ENCODE results near the gene JAK1. TPM values are rescaled to one million over a fixed set of nuclear protein-coding genes. Genes with fewer than 3 reads are reported as not detected.
"Not testable (repeated sequence)": the region's sequence is repeated elsewhere in the genome, so short reads cannot be mapped to it uniquely, and the experiment has no call there.

Gene JAK1
- total RNA-seq, 2 experiments from 2014 or later = 213 to 236 TPM

DNA sequence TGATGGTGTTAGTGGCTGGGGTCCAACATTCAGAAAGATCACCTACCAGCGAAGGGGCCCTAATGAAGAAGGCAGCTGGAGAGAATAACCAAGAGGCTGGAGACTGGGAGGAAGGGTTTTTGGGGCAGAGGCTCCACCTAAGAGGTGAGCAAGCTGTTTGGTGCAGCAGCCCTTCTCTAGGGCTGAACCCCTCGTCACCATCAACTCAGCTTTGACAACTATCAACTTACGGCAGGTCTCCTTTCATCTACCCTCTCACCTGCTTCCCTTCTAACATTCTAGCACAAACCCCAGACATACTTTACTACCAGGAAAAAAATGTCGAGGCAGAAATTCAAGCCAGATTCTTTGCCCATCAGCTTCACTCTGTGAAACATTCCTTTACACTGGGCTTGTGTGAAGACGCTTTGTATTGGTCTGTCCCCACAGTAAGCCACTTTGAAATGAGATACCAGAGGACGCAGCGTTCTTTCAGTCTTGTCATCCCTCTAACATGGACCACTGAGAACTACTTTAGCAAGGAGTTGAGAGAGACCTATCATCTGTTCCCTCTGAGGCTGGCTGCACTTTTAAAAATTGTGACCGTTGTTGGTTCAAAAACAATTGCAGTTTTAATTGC is 136.8 kb downstream of the JAK1 start:
- ATAC-seq (ENCODE audit: low read depth) (no peak), DNase-seq (no peak)
- Mint-ChIP-seq H3K4me3 (no peak overlapping the region), H3K27ac (peak overlapping the region; percentile 58), H3K4me1 (peaks cover 28% of the 10 kb centered on the region), H3K9me3 (no peaks in the 10 kb centered on the region), H3K27me3 (no peaks in the 10 kb centered on the region), H3K36me3 (peaks cover 4% of the 10 kb centered on the region)
- POLR2A ChIA-PET = no interaction called here

DNA sequence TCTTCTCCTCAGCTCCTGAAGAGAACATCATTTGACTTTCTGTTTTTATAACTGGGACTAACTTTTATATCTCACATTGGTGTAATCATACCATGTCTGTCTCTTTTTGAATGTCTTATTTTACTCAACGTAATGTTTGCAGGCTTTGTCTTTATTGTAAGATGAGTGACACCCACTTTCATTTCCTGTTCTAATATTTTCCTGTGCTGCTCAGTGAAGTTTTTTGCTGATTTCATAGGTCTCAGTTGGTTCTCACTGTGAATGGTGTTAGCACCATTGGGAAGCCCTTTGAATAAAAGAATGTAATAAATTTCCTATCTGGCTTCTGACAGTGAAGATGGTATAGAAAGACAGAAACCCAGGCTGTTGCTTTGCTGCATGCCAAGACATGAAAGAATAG is 137.5 kb downstream of the JAK1 start:
- H3K27ac Mint-ChIP-seq = peak overlapping the region; percentile 58
- DNase-seq (no peak), ATAC-seq (ENCODE audit: low read depth) (peak; percentile 34)
- peaks cover 4% of the 10 kb centered on the region for H3K36me3 Mint-ChIP-seq
- H3K27me3 Mint-ChIP-seq = no peaks in the 10 kb centered on the region
- peak overlapping the region; percentile 36 for H3K4me3 Mint-ChIP-seq
- peaks cover 31% of the 10 kb centered on the region for H3K4me1 Mint-ChIP-seq
- H3K9me3 Mint-ChIP-seq = no peaks in the 10 kb centered on the region
- POLR2A ChIA-PET = no interaction called here

DNA sequence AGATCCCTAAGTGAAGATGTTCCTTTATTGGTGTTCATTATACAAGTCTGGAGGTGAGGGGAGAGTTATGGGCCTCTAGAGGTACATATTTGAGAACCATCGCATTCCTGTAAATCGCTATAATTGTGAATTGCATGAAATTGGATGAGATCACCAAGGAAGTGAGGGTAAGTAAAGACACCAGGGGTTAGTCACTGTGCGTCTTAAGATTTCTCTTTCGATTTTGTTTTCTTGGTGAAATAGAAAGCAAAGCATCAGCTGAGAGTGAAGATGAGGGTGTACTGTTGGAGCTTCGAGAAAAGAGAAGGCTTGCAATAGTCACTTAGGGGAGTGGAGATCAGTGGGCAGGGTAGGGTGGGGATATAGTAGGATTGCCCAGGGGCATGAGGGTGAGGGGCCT is 139.4 kb downstream of the JAK1 start:
- Mint-ChIP-seq H3K4me1 (peaks cover 31% of the 10 kb centered on the region), H3K27ac (peak overlapping the region; percentile 15), H3K9me3 (no peaks in the 10 kb centered on the region), H3K27me3 (peaks cover 2% of the 10 kb centered on the region), H3K4me3 (peak overlapping the region; percentile 13), H3K36me3 (peaks cover 1% of the 10 kb centered on the region)
- DNase-seq = no peak
- POLR2A ChIA-PET = no interaction called here
- peak; percentile 79 for ATAC-seq (ENCODE audit: low read depth)

DNA sequence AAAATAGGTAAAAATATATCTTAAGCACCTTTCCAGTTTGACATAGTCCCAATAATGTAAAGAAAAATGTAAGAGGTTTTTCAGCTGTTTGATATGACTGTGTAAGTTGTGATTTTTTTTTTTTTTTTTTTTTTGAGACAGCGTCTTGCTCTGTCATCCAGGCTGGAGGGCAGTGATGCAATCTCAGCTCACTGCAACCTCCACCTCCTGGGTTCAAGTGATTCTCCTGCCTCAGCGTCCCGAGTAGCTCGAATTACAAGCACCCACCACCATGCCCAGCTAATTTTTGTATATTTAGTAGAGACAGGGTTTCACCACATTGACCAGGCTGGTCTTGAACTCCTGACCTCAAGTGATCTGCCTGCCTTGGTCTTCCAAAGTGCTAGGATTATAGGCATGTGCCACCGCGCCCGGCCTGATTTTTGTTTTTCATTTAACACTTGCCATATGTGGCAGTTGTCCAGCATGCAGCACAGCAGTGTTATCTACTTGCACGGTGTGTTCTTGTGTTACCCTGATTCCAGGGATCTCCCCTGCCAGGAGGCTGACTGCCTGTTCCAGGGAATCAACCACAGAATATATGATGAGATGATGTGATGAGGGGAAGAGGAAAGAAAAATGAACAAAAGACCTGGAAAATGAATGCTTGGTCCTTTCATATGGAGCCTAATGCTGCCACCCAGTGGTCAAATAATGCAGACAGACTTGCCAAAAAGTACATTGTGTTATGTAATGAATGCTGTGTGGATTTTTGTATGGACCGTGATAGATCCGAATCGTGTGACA is 142.5 kb downstream of the JAK1 start:
- H3K36me3 Mint-ChIP-seq = peaks cover 1% of the 10 kb centered on the region
- peaks cover 26% of the 10 kb centered on the region for H3K4me1 Mint-ChIP-seq
- DNase-seq = no peak
- POLR2A ChIA-PET = interaction anchor here (0.6 kb wide), 1 partner anchor 256 kb away, joined by 6 read pairs; no protein-coding TSS in a partner anchor
- no peak for ATAC-seq (ENCODE audit: low read depth)
- no peak overlapping the region for H3K27ac Mint-ChIP-seq
- peaks cover 2% of the 10 kb centered on the region for H3K27me3 Mint-ChIP-seq
- H3K4me3 Mint-ChIP-seq = no peak overlapping the region
- no peaks in the 10 kb centered on the region for H3K9me3 Mint-ChIP-seq

DNA sequence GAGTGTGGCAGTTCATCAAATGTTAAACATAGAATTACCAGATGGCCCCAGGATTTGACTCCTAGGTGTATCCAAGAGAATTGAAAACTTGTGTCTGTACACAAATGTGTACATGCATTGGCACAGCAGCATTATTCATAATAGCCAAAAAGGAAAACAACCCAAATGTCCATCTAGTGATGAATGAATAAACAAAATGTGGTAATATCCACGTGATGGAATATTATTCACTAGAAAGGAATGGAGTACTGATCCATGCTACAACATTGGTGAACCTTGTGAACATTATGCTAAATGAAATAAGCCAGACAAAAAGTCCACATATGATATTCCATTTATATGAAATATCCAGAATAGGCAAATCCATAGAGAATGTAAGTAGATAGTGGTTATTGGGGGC is 143.7 kb downstream of the JAK1 start:
- Mint-ChIP-seq H3K36me3 (peaks cover under 1% of the 10 kb centered on the region), H3K27ac (no peak overlapping the region), H3K4me3 (no peak overlapping the region), H3K4me1 (peaks cover 17% of the 10 kb centered on the region), H3K9me3 (peaks cover under 1% of the 10 kb centered on the region), H3K27me3 (peaks cover 2% of the 10 kb centered on the region)
- DNase-seq (no peak), ATAC-seq (ENCODE audit: low read depth) (no peak)
- POLR2A ChIA-PET = no interaction called here

DNA sequence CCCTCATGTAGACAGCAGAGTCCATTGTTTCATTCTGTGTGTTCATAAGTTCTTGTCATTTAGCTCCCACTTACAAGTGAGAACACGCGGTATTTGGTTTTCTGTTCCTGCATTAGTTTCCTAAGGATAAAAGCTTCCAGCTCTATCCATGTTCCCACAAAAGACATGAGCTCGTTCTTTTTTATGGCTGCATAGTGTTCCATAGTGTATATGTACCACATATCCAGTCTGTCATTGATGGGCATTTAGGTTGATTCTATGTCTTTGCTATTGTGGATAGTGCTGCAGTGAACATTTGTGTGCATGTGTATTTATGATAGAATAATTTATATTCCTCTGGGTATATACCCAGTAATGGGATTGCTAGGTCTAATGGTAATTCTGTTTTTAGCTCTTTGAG is 145.8 kb downstream of the JAK1 start:
- DNase-seq; H3K27me3 Mint-ChIP-seq; H3K4me3 Mint-ChIP-seq; H3K27ac Mint-ChIP-seq; ATAC-seq (ENCODE audit: low read depth); H3K9me3 Mint-ChIP-seq; POLR2A ChIA-PET; H3K4me1 Mint-ChIP-seq: not testable (repeated sequence)
- peaks cover 10% of the 10 kb centered on the region for H3K36me3 Mint-ChIP-seq

DNA sequence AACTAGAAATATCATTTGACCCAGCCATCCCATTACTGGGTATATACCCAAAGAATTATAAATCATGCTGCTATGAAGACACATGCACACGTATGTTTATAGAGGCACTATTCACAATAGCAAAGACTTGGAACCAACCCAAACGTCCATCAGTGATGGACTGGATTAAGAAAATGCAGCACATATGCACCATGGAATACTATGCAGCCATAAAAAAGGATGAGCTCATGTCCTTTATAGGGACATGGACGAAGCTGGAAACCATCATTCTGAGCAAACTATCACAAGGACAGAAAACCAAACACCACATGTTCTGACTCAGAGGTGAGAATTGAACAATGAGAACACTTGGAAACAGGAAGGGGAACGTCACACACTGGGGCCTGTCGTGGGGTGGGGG is 149.0 kb downstream of the JAK1 start:
- H3K4me3 Mint-ChIP-seq; POLR2A ChIA-PET; H3K9me3 Mint-ChIP-seq; H3K4me1 Mint-ChIP-seq; H3K27me3 Mint-ChIP-seq; H3K27ac Mint-ChIP-seq; ATAC-seq (ENCODE audit: low read depth); DNase-seq: not testable (repeated sequence)
- H3K36me3 Mint-ChIP-seq = peaks cover 14% of the 10 kb centered on the region

DNA sequence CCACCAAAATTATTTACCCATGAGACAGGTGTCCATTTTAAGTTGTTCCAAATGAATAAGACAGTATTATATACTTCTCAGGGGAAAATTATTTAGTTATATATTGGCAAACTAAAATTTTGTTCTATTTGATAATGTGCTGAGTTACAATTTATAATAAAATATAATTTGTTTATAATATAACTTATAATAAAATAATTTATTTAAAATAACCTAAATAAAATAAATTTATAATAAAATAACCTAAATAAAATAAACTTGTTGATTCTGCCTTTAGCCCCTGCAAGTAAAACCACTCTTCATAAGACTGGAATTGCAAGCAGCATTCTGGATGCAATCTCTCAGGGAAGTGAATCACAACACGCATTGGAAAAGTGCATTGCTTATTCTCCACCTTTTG is 151.9 kb downstream of the JAK1 start:
- Mint-ChIP-seq H3K9me3 (peaks cover 2% of the 10 kb centered on the region), H3K4me3 (no peak overlapping the region), H3K27me3 (no peaks in the 10 kb centered on the region), H3K4me1 (peaks cover 3% of the 10 kb centered on the region), H3K27ac (no peak overlapping the region), H3K36me3 (peaks cover 18% of the 10 kb centered on the region)
- DNase-seq = no peak
- POLR2A ChIA-PET = no interaction called here
- ATAC-seq (ENCODE audit: low read depth) = no peak

DNA sequence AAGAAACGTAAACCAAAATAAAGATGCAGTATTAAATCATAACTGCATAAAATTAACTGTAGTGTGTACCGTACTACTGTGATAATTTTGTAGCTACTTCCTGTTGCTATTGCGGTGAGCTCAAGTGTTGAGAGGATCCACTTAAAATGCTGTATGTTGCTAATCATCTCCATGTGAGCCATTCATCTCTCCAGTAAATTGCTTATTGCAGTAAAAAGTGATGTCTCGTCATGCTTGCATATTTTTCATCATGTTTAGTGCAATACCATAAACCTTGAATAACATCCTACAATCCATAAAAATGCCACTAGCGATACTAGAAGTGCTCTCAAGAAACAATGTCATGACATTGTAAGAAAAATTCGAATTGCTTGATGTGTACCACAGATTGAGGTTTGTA is 155.2 kb downstream of the JAK1 start:
- POLR2A ChIA-PET = no interaction called here
- peaks cover 9% of the 10 kb centered on the region for H3K36me3 Mint-ChIP-seq
- no peaks in the 10 kb centered on the region for H3K27me3 Mint-ChIP-seq
- H3K9me3 Mint-ChIP-seq = no peaks in the 10 kb centered on the region
- peaks cover 2% of the 10 kb centered on the region for H3K4me1 Mint-ChIP-seq
- DNase-seq (no peak), ATAC-seq (ENCODE audit: low read depth) (no peak)
- H3K4me3 Mint-ChIP-seq = no peak overlapping the region
- no peak overlapping the region for H3K27ac Mint-ChIP-seq

DNA sequence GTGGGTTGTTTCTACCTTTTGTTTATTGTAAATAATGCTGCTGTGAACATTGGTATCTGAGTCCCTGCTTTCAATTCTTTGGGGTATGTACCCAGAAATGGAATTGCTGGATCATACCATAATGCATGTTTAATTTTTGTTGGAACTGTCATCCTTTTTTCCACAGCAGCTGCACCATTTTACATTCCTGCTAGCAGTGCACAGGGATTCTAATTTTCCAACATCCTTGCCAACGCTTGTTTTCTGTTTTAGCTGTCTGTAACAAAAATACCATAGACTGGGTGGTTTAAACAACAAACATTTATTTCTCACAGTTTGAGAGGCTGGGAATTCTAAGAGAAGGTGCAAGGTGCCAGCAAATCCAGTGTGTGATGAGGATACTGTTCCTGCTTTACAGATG is 156.3 kb downstream of the JAK1 start:
- DNase-seq = no peak
- H3K27me3 Mint-ChIP-seq = no peaks in the 10 kb centered on the region
- no peak for ATAC-seq (ENCODE audit: low read depth)
- H3K27ac Mint-ChIP-seq = no peak overlapping the region
- H3K36me3 Mint-ChIP-seq = peaks cover 6% of the 10 kb centered on the region
- H3K9me3 Mint-ChIP-seq = no peaks in the 10 kb centered on the region
- POLR2A ChIA-PET = no interaction called here
- H3K4me3 Mint-ChIP-seq = no peak overlapping the region
- H3K4me1 Mint-ChIP-seq = peaks cover 2% of the 10 kb centered on the region

DNA sequence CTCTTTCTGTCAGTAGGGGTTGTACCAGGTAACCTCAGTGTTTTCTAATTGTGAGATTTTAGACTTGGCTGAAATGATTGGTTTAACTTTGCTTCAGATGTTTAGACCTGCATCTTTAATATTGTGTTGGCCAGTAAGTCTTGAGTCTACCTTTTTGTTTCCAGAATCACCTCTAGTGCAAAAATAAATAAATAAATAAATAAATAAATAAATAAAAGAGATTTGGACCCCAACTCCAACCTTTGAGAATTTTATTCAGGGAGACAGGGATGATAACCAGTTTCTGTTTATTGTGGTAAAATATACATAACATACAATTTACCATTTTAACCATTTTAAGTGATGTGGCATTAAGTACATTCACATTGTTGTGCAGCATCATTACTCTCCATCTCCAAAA is 157.0 kb downstream of the JAK1 start:
- Mint-ChIP-seq H3K27me3 (no peaks in the 10 kb centered on the region), H3K27ac (no peak overlapping the region), H3K36me3 (peaks cover 4% of the 10 kb centered on the region), H3K9me3 (no peaks in the 10 kb centered on the region), H3K4me1 (peaks cover 2% of the 10 kb centered on the region), H3K4me3 (no peak overlapping the region)
- POLR2A ChIA-PET = no interaction called here
- DNase-seq = no peak
- ATAC-seq (ENCODE audit: low read depth) = no peak

DNA sequence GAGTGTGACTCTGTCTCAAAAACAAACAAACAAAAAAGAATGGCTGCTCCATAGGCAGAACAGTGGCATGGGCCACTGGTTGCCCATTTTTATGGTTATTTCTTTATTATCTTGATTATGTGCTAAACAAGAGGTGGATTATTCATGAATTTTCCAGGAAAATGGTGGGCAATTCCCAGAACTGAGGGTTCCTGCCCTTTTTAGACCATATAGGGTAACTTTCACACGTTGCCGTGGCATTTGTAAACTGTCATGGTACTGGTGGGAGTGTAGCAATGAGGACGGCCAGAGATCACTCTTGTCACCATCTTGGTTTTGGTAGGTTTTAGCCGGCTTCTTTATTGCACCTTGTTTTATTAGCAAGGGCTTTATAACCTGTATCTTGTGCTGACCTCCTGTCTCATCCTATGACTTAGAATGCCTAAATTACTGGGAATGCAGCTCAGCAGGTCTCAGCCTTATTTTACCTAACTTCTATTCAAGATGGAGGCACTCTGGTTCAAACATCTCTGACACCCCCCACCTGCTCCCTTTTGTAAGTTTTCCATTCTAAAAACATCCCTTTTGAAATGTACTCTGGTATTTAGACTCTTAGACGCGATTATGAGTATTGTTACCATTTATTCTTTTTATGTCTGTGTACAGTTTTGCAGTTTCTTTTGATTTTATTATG is 164.4 kb downstream of the JAK1 start:
- Mint-ChIP-seq H3K4me1 (no peaks in the 10 kb centered on the region), H3K27me3 (no peaks in the 10 kb centered on the region), H3K27ac (no peak overlapping the region), H3K9me3 (peaks cover 2% of the 10 kb centered on the region), H3K4me3 (no peak overlapping the region), H3K36me3 (peaks cover 5% of the 10 kb centered on the region)
- POLR2A ChIA-PET = no interaction called here
- DNase-seq (no peak), ATAC-seq (ENCODE audit: low read depth) (no peak)

DNA sequence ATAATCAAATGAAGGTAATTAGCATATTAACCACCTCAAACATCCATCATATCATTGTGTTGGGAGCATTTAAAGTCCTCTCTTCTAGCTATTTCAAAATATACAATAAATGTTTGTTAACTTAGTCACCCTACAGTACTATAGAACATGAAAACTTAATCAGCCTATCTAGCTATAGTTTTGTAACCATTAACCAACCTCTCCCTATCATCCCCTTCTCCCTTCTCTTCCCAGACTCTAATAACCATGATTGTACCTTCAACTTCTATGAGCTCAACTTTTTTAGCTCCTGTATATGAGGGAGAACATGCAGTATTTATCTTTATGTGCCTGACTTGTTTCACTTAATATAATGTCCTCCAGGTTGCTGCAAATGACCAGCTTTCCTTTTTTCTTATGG is 167.5 kb downstream of the JAK1 start:
- DNase-seq = no peak
- ATAC-seq (ENCODE audit: low read depth) = no peak
- Mint-ChIP-seq H3K9me3 (peaks cover 2% of the 10 kb centered on the region), H3K27ac (no peak overlapping the region), H3K36me3 (peaks cover 7% of the 10 kb centered on the region), H3K4me3 (no peak overlapping the region), H3K4me1 (no peaks in the 10 kb centered on the region), H3K27me3 (no peaks in the 10 kb centered on the region)
- POLR2A ChIA-PET = no interaction called here
